Measurements from ENCODE around the gene ANXA11.
"Not testable (repeated sequence)": the region's sequence is repeated elsewhere in the genome, so short reads cannot be mapped to it uniquely, and the experiment has no call there.

Gene ANXA11

DNA sequence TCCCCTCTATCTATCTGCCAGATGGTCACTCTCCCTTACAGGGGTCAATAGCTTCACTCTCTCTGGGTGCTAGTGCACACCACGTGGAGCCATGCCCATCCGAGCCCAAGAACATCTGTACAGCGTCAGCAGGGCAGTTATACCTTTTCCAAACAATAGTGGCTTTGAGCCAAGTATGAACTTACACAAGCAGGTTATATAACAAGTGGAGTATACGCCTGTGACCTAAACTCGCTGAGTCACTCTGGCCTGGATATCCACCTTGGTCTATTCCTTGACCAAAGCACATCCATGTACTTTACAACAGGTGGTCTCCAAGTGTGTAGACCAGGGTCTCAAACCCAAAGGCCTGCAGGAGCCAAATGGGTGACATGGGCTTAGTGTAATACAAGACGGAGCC is 52.5 kb downstream of the ANXA11 start:
- Histone ChIP-seq H3K36me3 (peaks cover 24% of the 10 kb centered on the region), H3K27ac (no peak overlapping the region), H3K9me3 (ENCODE audit: severe bottlenecking) (no peaks in the 10 kb centered on the region), H3K4me3 (ENCODE audit: low read depth, low read length) (no peak overlapping the region), H3K27me3 (ENCODE audit: insufficient read depth, low read depth, severe bottlenecking) (no peaks in the 10 kb centered on the region)
- TF ChIP-seq, protein P1, sequence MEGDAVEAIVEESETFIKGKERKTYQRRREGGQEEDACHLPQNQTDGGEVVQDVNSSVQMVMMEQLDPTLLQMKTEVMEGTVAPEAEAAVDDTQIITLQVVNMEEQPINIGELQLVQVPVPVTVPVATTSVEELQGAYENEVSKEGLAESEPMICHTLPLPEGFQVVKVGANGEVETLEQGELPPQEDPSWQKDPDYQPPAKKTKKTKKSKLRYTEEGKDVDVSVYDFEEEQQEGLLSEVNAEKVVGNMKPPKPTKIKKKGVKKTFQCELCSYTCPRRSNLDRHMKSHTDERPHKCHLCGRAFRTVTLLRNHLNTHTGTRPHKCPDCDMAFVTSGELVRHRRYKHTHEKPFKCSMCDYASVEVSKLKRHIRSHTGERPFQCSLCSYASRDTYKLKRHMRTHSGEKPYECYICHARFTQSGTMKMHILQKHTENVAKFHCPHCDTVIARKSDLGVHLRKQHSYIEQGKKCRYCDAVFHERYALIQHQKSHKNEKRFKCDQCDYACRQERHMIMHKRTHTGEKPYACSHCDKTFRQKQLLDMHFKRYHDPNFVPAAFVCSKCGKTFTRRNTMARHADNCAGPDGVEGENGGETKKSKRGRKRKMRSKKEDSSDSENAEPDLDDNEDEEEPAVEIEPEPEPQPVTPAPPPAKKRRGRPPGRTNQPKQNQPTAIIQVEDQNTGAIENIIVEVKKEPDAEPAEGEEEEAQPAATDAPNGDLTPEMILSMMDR (IDR thresholded peaks at IDR 0.05; ENCODE audit: low read depth, low read length), result no peak
- no peak for DNase-seq

DNA sequence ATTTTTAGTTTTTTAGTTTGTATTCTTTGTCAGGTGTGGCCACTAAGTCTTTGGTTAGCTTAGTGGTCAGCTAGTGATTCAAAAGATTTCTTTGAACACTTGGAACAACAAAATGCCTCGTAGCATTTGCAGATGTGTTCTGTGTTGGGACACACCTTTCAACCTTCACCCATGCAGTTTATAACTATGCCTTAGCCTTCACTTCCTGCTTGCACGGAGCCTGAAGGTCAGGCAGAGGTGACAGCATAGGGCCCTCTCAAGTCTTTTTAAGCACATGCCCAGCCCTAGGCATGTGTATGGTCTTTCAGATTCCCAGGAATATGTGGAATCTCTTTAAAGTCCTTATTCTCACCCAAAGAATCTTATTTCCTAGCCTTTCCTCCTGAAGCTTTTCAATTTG is 55.2 kb downstream of the ANXA11 start:
- Histone ChIP-seq H3K27ac (no peak overlapping the region), H3K27me3 (ENCODE audit: insufficient read depth, low read depth, severe bottlenecking) (no peaks in the 10 kb centered on the region), H3K4me3 (ENCODE audit: low read depth, low read length) (no peak overlapping the region), H3K9me3 (ENCODE audit: severe bottlenecking) (no peaks in the 10 kb centered on the region), H3K36me3 (peaks cover 4% of the 10 kb centered on the region)
- DNase-seq, result no peak
- TF ChIP-seq, protein P1 (IDR thresholded peaks at IDR 0.05; ENCODE audit: low read depth, low read length), result no peak

DNA sequence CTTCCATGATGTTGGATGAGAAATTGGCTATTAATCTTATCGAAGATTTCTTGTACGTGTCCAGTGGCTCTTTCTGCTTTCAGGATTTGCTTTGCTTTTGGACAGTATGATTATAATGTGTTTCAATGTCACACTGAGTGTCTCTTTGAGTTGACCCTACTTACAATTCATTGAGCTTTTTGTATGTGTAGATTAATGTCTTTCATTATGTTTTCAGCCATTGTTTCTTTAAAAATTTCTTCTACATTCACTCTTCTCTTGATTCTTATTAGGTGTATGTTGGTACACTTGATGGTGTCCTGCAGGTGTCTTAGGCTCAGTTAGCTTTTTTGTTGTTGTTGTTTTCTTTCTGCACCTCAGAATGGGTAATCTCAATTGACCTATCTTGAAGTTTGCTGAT is 56.2 kb downstream of the ANXA11 start:
- DNase-seq, result no peak
- Histone ChIP-seq H3K27me3 (ENCODE audit: insufficient read depth, low read depth, severe bottlenecking) (no peaks in the 10 kb centered on the region), H3K9me3 (ENCODE audit: severe bottlenecking) (no peaks in the 10 kb centered on the region), H3K36me3 (no peaks in the 10 kb centered on the region), H3K27ac (no peak overlapping the region), H3K4me3 (ENCODE audit: low read depth, low read length) (no peak overlapping the region)
- TF ChIP-seq, protein P1 (IDR thresholded peaks at IDR 0.05; ENCODE audit: low read depth, low read length), result no peak

DNA sequence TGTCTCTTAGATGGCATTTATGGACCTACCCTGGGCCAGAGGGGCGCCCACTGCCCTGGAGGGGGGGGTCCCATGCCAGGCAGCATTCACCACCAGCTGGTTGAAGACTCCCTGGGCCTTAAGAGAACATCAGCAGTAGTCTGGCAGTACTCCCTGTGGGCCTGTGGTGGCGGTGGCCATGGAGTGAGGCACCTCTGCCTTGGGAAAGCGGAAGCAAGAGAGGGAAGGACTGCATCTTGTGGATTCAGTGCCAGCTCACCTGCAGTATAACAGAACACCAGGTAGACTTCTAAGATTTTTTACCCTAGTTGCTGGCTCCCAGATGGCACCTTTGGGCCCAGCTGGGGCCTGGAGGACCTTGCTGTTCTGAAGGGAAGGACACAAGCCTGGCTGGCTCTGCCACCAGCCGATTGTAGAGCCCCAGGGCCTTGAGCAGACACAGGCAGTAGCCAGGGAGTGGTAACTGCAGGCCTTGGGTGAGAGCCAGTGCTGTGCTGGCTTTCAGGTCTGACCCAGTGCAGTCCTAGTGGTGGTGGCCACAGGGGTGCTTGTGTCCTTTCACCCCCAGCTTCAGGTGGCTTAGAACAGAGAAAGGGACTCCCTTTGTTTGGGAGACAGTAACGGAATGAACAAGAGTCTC is 57.1 kb downstream of the ANXA11 start:
- no peak for DNase-seq
- Histone ChIP-seq H3K36me3 (no peaks in the 10 kb centered on the region), H3K27ac (no peak overlapping the region), H3K9me3 (ENCODE audit: severe bottlenecking) (no peaks in the 10 kb centered on the region), H3K4me3 (ENCODE audit: low read depth, low read length) (no peak overlapping the region), H3K27me3 (ENCODE audit: insufficient read depth, low read depth, severe bottlenecking) (no peaks in the 10 kb centered on the region)
- TF ChIP-seq, protein P1 (IDR thresholded peaks at IDR 0.05; ENCODE audit: low read depth, low read length), result no peak

DNA sequence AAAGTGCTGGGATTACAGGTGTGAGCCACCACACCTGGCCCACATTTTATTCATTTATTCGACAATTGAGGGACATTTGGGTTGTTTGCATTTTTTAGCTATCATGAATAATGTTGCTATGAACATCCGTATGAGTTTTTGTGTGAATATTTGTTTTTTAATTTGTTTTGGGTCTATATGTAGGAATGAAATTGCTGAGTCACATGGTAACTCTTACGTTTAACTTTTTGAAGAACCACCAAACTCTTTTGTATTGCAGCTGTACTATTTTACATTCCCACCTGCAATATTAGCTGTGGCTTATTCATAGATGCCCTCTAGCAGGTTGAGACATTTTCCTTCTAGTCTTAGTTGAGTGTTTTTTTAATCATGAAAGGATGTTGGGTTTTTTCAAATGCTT is 58.4 kb downstream of the ANXA11 start:
- H3K36me3 ChIP-seq, result no peaks in the 10 kb centered on the region
- H3K9me3 ChIP-seq (ENCODE audit: severe bottlenecking), result no peaks in the 10 kb centered on the region
- no peaks in the 10 kb centered on the region for H3K27me3 ChIP-seq (ENCODE audit: insufficient read depth, low read depth, severe bottlenecking)
- DNase-seq, result no peak
- no peak overlapping the region for H3K4me3 ChIP-seq (ENCODE audit: low read depth, low read length)
- TF ChIP-seq, protein P1 (IDR thresholded peaks at IDR 0.05; ENCODE audit: low read depth, low read length), result no peak
- no peak overlapping the region for H3K27ac ChIP-seq

DNA sequence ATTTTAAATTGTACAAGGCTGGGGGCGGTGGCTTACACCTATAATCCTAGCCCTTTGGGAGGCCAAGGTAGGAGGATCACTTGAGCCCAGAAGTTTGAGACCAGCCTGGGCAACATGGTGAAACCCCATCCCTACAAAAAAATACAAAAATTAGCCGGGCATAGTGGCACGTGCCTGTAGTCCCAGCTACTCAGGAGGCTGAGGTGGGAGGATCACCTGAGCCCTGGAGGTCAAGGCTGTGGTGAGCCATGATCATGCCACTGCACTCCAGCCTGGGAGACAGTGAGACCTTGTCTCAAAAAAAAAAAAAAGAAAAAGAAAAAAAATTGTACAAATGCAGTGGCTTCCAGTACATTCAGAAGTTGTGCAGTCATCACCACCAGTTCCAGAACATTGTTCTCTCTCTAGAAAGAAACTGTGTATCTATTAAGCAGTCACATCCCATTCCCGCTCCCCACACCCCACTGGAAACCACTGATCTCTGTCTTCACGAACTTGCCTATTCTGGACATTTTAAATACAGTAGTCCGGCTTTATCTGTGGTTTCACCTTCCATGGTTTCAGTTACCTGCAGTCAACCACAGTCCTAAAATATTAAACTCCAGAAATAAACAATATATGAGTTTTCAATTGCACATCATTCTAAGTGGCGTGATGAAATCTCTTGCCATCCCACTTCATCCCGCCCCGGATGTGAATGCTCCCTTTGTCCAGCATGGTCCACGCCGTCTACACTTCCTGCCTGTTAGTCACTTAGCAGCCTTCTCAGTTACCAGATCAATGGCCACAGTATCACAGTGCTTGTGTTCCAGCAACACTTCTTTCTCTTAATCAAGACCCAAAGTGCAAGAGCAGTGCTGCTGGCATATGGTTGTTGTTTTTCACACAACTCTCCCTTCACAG is 59.7 kb downstream of the ANXA11 start:
- not testable (repeated sequence) for H3K36me3 ChIP-seq; H3K27ac ChIP-seq; H3K9me3 ChIP-seq (ENCODE audit: severe bottlenecking); H3K4me3 ChIP-seq (ENCODE audit: low read depth, low read length); H3K27me3 ChIP-seq (ENCODE audit: insufficient read depth, low read depth, severe bottlenecking); DNase-seq

Data from WERI-Rb-1 (cell line).